Erythroblast (primary cell): ENCODE results near the gene TUBB2A.

Experiments used
- GATA1 ChIP-seq: IDR thresholded peaks from 2 replicates; pipeline ENCODE4 v1.6.1; 2011; ENCODE audit warnings: low read depth, mild to moderate bottlenecking, control low read depth, low read length, moderate library complexity
- POLR2A ChIP-seq: IDR thresholded peaks from 2 replicates; pipeline ENCODE4 v1.6.1; 2011; ENCODE audit warnings: mild to moderate bottlenecking, low read length

GRCh38 chr6:3195695-3196497 is 38.6 kb upstream of the TUBB2A start:
- TF ChIP-seq POLR2A (no peak), GATA1 (no peak)
